Panc1 (cell line): Measurements from ENCODE around the gene BPIFA1.

Experiments used
- CTCF ChIP-seq: fragments of 450-650 bp; IDR thresholded peaks from 2 replicates; pipeline ENCODE4 v1.5.1; 2017; ENCODE audit warnings: mild to moderate bottlenecking
- POLR2AphosphoS5 ChIP-seq: IDR thresholded peaks from 2 replicates; pipeline ENCODE4 v1.6.1; 2012; ENCODE audit warnings: mild to moderate bottlenecking, low read depth, low read length, moderate library complexity
- REST ChIP-seq, 2 experiments: IDR thresholded peaks; 2 replicates each; pipeline ENCODE4 v1.6.1; 2011 to 2012; ENCODE audit warnings: low read depth in 2 of 2, control low read depth in 1 of 2, low read length in 1 of 2, mild to moderate bottlenecking in 1 of 2, moderate library complexity in 1 of 2; ENCODE audit not compliant: insufficient read depth in 1 of 2
- TCF7L2 ChIP-seq: IDR thresholded peaks from 2 replicates; pipeline ENCODE4 v1.6.1; 2011; ENCODE audit warnings: mild to moderate bottlenecking, low read depth, low read length, inconsistent platforms

- no peak for TF ChIP-seq POLR2AphosphoS5
- TF ChIP-seq REST (IDR thresholded peaks at IDR 0.05; ENCODE audit: insufficient read depth in 1 of 2, low read depth in 2 of 2, low read length in 1 of 2) = no peak
- TF ChIP-seq CTCF = no peak
- no peak for TF ChIP-seq TCF7L2
These were observed 16.7 kb downstream of the BPIFA1 start for GRCh38 chr20:33252460-33252859.
